SK-N-SH (cell line): Measurements from ENCODE around the gene PLXNA4. TPM values are rescaled to one million over a fixed set of nuclear protein-coding genes. Genes with fewer than 3 reads are reported as not detected.

ENCODE experiments used
- CTCF ChIA-PET: fragments of 300-600, 350-600 bp; formaldehyde crosslinking; extraction: SDS; loops from one replicate; lab custom pipeline; 2021; lab: Yijun Ruan, JAX
- POLR2A ChIA-PET: fragments of 350-600 bp; sonication (Branson Sonifier 250); formaldehyde crosslinking; extraction: SDS; loops from one replicate; lab custom pipeline; 2020; ENCODE audit warnings: antibody characterized with exemption, inconsistent platforms; lab: Yijun Ruan, JAX
- DNase-seq: peaks from one replicate; pipeline ENCODE4 v3.0.0; 2012
- H2AFZ ChIP-seq: fragments of 200-600 bp; sonication (generic); 2 replicates; pipeline ENCODE4 v1.8.1; 2016; ENCODE audit warnings: antibody characterized with exemption, mild to moderate bottlenecking, low read depth
- H3F3A ChIP-seq: fragments of 200-600 bp; sonication (generic); replicated peaks from 2 replicates; pipeline ENCODE3; 2016; ENCODE audit warnings: antibody characterized with exemption, mild to moderate bottlenecking; ENCODE audit not compliant: insufficient read depth
- H3K27ac ChIP-seq, 2 experiments: fragments of 200-500 bp in 1 of 2; fragments of 200-600 bp in 1 of 2; sonication (Bioruptor generic) in 1 of 2; sonication (generic), shearing (Covaris generic) in 1 of 2; 2 replicates each; pipeline versions ENCODE4 v1.5.1 to v1.6.1; 2014 to 2016; ENCODE audit warnings: low read depth in 2 of 2, inconsistent platforms in 1 of 2, low read length in 1 of 2, mild to moderate bottlenecking in 1 of 2, mixed read lengths in 1 of 2
- H3K27me3 ChIP-seq: fragments of 200-600 bp; sonication (generic), shearing (Covaris generic); 2 replicates; pipeline ENCODE4 v1.6.1; 2016; ENCODE audit warnings: mixed run types; ENCODE audit not compliant: insufficient read depth
- H3K36me3 ChIP-seq, 2 experiments: fragments of 200-500 bp in 1 of 2; fragments of 200-600 bp in 1 of 2; sonication (Bioruptor generic) in 1 of 2; sonication (generic) in 1 of 2; replicated peaks in 1 of 2; 2 replicates each; pipeline versions ENCODE3 to v1.5.1; 2014 to 2016; ENCODE audit warnings: low read length in 1 of 2, mild to moderate bottlenecking in 1 of 2; ENCODE audit not compliant: insufficient read depth in 2 of 2, control insufficient read depth in 1 of 2
- H3K4me1 ChIP-seq, 2 experiments: fragments of 200-500 bp in 1 of 2; fragments of 200-600 bp in 1 of 2; sonication (Bioruptor generic) in 1 of 2; sonication (generic), shearing (Covaris generic) in 1 of 2; 2 replicates each; pipeline versions ENCODE4 v1.5.1 to v1.6.1; 2014 to 2016; ENCODE audit warnings: low read depth in 1 of 2, low read length in 1 of 2, mixed run types in 1 of 2; ENCODE audit not compliant: insufficient read depth in 2 of 2, control insufficient read depth in 1 of 2
- H3K4me2 ChIP-seq: fragments of 200-600 bp; sonication (generic), shearing (Covaris generic); 2 replicates; pipeline ENCODE4 v1.6.1; 2017; ENCODE audit warnings: mixed run types
- H3K4me3 ChIP-seq, 2 experiments: fragments of 200-500 bp in 1 of 2; fragments of 200-600 bp in 1 of 2; sonication (Bioruptor generic) in 1 of 2; sonication (generic), shearing (Covaris generic) in 1 of 2; 2 replicates each; pipeline versions ENCODE4 v1.5.1 to v1.8.1; 2014 to 2016; ENCODE audit warnings: low read depth in 2 of 2, inconsistent platforms in 1 of 2, low read length in 1 of 2, mild to moderate bottlenecking in 1 of 2, mixed read lengths in 1 of 2, moderate library complexity in 1 of 2
- H3K79me2 ChIP-seq: fragments of 200-600 bp; sonication (generic); 2 replicates; pipeline ENCODE4 v1.8.1; 2017; ENCODE audit warnings: mild to moderate bottlenecking; ENCODE audit not compliant: insufficient read depth
- H3K9ac ChIP-seq: fragments of 200-600 bp; sonication (generic); 2 replicates; pipeline ENCODE4 v1.6.1; 2017; ENCODE audit warnings: mixed run types
- H3K9me2 ChIP-seq: fragments of 200-600 bp; sonication (generic); 2 replicates; pipeline ENCODE4 v1.6.1; 2017; ENCODE audit warnings: mixed run types
- H3K9me3 ChIP-seq: fragments of 200-600 bp; sonication (generic); 2 replicates; pipeline ENCODE4 v1.6.1; 2017; ENCODE audit warnings: mixed run types, mild to moderate bottlenecking, moderate library complexity
- H4K20me1 ChIP-seq: fragments of 200-600 bp; sonication (generic); 2 replicates; pipeline ENCODE4 v1.6.1; 2017; ENCODE audit warnings: mild to moderate bottlenecking, mixed run types; ENCODE audit not compliant: insufficient read depth
- CTCF ChIP-seq: fragments of 200-600 bp; sonication (generic); IDR thresholded peaks from 2 replicates; pipeline ENCODE4 v1.6.1; 2017; ENCODE audit warnings: antibody characterized with exemption, mild to moderate bottlenecking, moderate library complexity
- EP300 ChIP-seq, 2 experiments: IDR thresholded peaks; 2 replicates each; pipeline versions ENCODE4 v1.4.0 to v1.6.1; 2012; ENCODE audit warnings: borderline replicate concordance in 1 of 2, low read depth in 1 of 2, low read length in 1 of 2
- EZH2phosphoT487 ChIP-seq: fragments of 200-600 bp; sonication (generic); IDR thresholded peaks from 2 replicates; pipeline ENCODE4 v1.6.1; 2017; ENCODE audit warnings: low read depth, mixed run types, mild to moderate bottlenecking, antibody characterized with exemption, moderate library complexity, borderline replicate concordance
- FOSL2 ChIP-seq: IDR thresholded peaks from 2 replicates; pipeline ENCODE4 v1.4.0; 2012; ENCODE audit warnings: low read depth, mild to moderate bottlenecking, moderate library complexity, borderline replicate concordance
- FOXJ3 ChIP-seq: sonication (generic); formaldehyde crosslinking; IDR thresholded peaks from 2 replicates; pipeline ENCODE4 v1.5.1; 2020; ENCODE audit warnings: mild to moderate bottlenecking, missing genetic modification reagents
- FOXM1 ChIP-seq: IDR thresholded peaks from 2 replicates; pipeline ENCODE4 v1.4.0; 2012; ENCODE audit warnings: low read depth, mild to moderate bottlenecking
- IRF3 ChIP-seq: fragments of 150-350 bp; IDR thresholded peaks from 2 replicates; pipeline ENCODE4 v1.6.1; 2016; ENCODE audit warnings: mild to moderate bottlenecking, low read depth, low read length
- MAX ChIP-seq: IDR thresholded peaks from 2 replicates; pipeline ENCODE4 v1.4.0; 2012; ENCODE audit warnings: low read depth
- MEF2A ChIP-seq: IDR thresholded peaks from 2 replicates; pipeline ENCODE4 v1.4.0; 2012; ENCODE audit warnings: low read depth, borderline replicate concordance
- NFIC ChIP-seq: IDR thresholded peaks from 2 replicates; pipeline ENCODE4 v1.4.0; 2012; ENCODE audit warnings: borderline replicate concordance
- PBX3 ChIP-seq: IDR thresholded peaks from 2 replicates; pipeline ENCODE4; 2012
- RCOR1 ChIP-seq: fragments of 150-350 bp; IDR thresholded peaks from 2 replicates; pipeline ENCODE4 v1.6.1; 2017; ENCODE audit warnings: antibody characterized with exemption, low read length
- RXRA ChIP-seq: IDR thresholded peaks from 2 replicates; pipeline ENCODE4 v1.4.0; 2012; ENCODE audit warnings: low read depth, mild to moderate bottlenecking, borderline replicate concordance
- TAF1 ChIP-seq: IDR thresholded peaks from 2 replicates; pipeline ENCODE4 v1.6.1; 2012; ENCODE audit warnings: low read depth, mild to moderate bottlenecking, low read length, moderate library complexity, borderline replicate concordance
- TEAD4 ChIP-seq: IDR thresholded peaks from 2 replicates; pipeline ENCODE4 v1.4.0; 2012; ENCODE audit warnings: mild to moderate bottlenecking, borderline replicate concordance; ENCODE audit not compliant: insufficient read depth
- USF1 ChIP-seq: IDR thresholded peaks from 2 replicates; pipeline ENCODE4 v1.4.0; 2012; ENCODE audit warnings: low read depth, borderline replicate concordance
- USF2 ChIP-seq: fragments of 150-350 bp; IDR thresholded peaks from 2 replicates; pipeline ENCODE4 v1.6.1; 2017; ENCODE audit warnings: antibody characterized with exemption, low read length, low read depth, borderline replicate concordance
- ZBTB33 ChIP-seq: IDR thresholded peaks from 2 replicates; pipeline ENCODE4 v1.4.0; 2012; ENCODE audit warnings: low read depth, borderline replicate concordance
- WGBS: methylation state at CpG from one replicate; pipeline ENCODE4 v1.1.6; 2017; ENCODE audit warnings: low lambda C conversion rate; 5-methylcytosine and 5-hydroxymethylcytosine counted together
- polyA plus RNA-seq, 3 experiments: library from polyadenylated mRNA; depleted of rRNA; stranded (reverse); fragments of >200 nt; gene quantifications; 2 replicates each; pipeline ENCODE4 v1.2.3, GENCODE V29; 2012

PLXNA4 gene
- polyA plus RNA-seq, 1 of the 3 experiments (the other 2 are of a cell fraction): 2.4 TPM

- ChIA-PET POLR2A (no interaction called here), CTCF (no interaction called here)
- Histone ChIP-seq H3K79me2 (no peaks in the 10 kb centered on the region), H3K9me2 (no peaks in the 10 kb centered on the region), H3K36me3 (peaks cover 0 to 14% of the 10 kb centered on the region in 2 experiments), H3K27ac (no peak overlapping the region), H3K9me3 (no peaks in the 10 kb centered on the region), H3F3A (no peaks in the 10 kb centered on the region), H2AFZ (no peak overlapping the region), H3K9ac (no peak overlapping the region), H4K20me1 (no peaks in the 10 kb centered on the region), H3K4me2 (no peak overlapping the region), H3K4me1 (no peaks in the 10 kb centered on the region), H3K4me3 (no peak overlapping the region), H3K27me3 (no peaks in the 10 kb centered on the region)
- TF ChIP-seq NFIC: no peak
- no peak for TF ChIP-seq CTCF
- TF ChIP-seq MEF2A: no peak
- TF ChIP-seq RCOR1: no peak
- no peak for TF ChIP-seq TAF1
- no peak for TF ChIP-seq FOXM1
- TF ChIP-seq RXRA: no peak
- TF ChIP-seq TEAD4: no peak
- TF ChIP-seq EZH2phosphoT487: no peak
- no peak for TF ChIP-seq IRF3
- no peak for TF ChIP-seq USF1
- TF ChIP-seq EP300 (IDR thresholded peaks at IDR 0.05; ENCODE audit: borderline replicate concordance in 1 of 2, low read depth in 1 of 2, low read length in 1 of 2): no peak
- no peak for TF ChIP-seq USF2
- TF ChIP-seq FOXJ3 (CRISPR knock-in tag): no peak
- no peak for TF ChIP-seq ZBTB33
- TF ChIP-seq FOSL2: no peak
- no peak for TF ChIP-seq PBX3
- TF ChIP-seq MAX: no peak
- DNase-seq: no peak
- WGBS: 76% methylated on average over 4 of the region's 4 CpGs
Observed at GRCh38 chr7:132090444-132090843, 485.8 kb downstream of the PLXNA4 start.
